GM06990 (cell line): ENCODE data around the gene UBE2J1.

Experiments used
- DNase-seq: peaks from one replicate; pipeline ENCODE4 v3.0.0-alpha.2; 2011; ENCODE audit not compliant: insufficient read length; ENCODE audit errors: extremely low read depth
- H3K27me3 ChIP-seq: replicated peaks from 2 replicates; pipeline ENCODE4 v1.6.0; 2011; ENCODE audit warnings: low read length; ENCODE audit not compliant: control insufficient read depth, insufficient read depth
- H3K36me3 ChIP-seq: 2 replicates; pipeline ENCODE4 v1.5.1; 2011; ENCODE audit warnings: low read length; ENCODE audit not compliant: control insufficient read depth, insufficient read depth
- H3K4me3 ChIP-seq: replicated peaks from 2 replicates; pipeline ENCODE4 v1.5.1; 2011; ENCODE audit warnings: low read depth, mild to moderate bottlenecking, control low read depth, low read length
- CTCF ChIP-seq: IDR thresholded peaks from 2 replicates; pipeline ENCODE4 v1.5.1; 2011; ENCODE audit warnings: low read length, control low read depth, mild to moderate bottlenecking, inconsistent platforms; ENCODE audit not compliant: insufficient read depth, poor library complexity, severe bottlenecking

The UBE2J1 gene

GRCh38 chr6:89392823-89393222 is 40.3 kb upstream of the UBE2J1 start:
- H3K27me3 ChIP-seq = no peaks in the 10 kb centered on the region
- TF ChIP-seq CTCF = no peak
- DNase-seq = no peak
- H3K4me3 ChIP-seq = no peak overlapping the region
- no peaks in the 10 kb centered on the region for H3K36me3 ChIP-seq

GRCh38 chr6:89388846-89389245 is 36.3 kb upstream of the UBE2J1 start:
- no peak for DNase-seq
- TF ChIP-seq CTCF = no peak
- no peaks in the 10 kb centered on the region for H3K27me3 ChIP-seq
- no peak overlapping the region for H3K4me3 ChIP-seq
- H3K36me3 ChIP-seq = no peaks in the 10 kb centered on the region

GRCh38 chr6:89387516-89388201 is 35.1 kb upstream of the UBE2J1 start:
- Histone ChIP-seq H3K36me3 (no peaks in the 10 kb centered on the region; the same call in 1 of the 2 replicates), H3K27me3 (no peaks in the 10 kb centered on the region), H3K4me3 (no peak overlapping the region; the same call in 1 of the 2 replicates)
- TF ChIP-seq CTCF = no peak
- DNase-seq = peak; percentile 76

- no peak overlapping the region for H3K4me3 ChIP-seq
- no peak for DNase-seq
Observed at GRCh38 chr6:89386917-89387491, 34.5 kb upstream of the UBE2J1 start.

GRCh38 chr6:89385846-89386245 is 33.3 kb upstream of the UBE2J1 start:
- Histone ChIP-seq H3K4me3 (no peak overlapping the region), H3K36me3 (no peaks in the 10 kb centered on the region; the same call in 1 of the 2 replicates), H3K27me3 (no peaks in the 10 kb centered on the region)
- no peak for DNase-seq
- no peak for TF ChIP-seq CTCF

More at GRCh38 chr6:89386917-89387491, 34.5 kb upstream of the UBE2J1 start:
- H3K36me3 ChIP-seq = no peaks in the 10 kb centered on the region; the same call in 1 of the 2 replicates
- TF ChIP-seq CTCF = no peak
- no peaks in the 10 kb centered on the region for H3K27me3 ChIP-seq

GRCh38 chr6:89385156-89385667 is 32.7 kb upstream of the UBE2J1 start:
- Histone ChIP-seq H3K36me3 (no peaks in the 10 kb centered on the region; the same call in 1 of the 2 replicates), H3K27me3 (no peaks in the 10 kb centered on the region), H3K4me3 (no peak overlapping the region)
- DNase-seq = peak; percentile 55
- no peak for TF ChIP-seq CTCF
